Gastrocnemius medialis (tissue), 4 donors: ENCODE measurements around the gene KCNIP3.

Experiments used
- POLR2A ChIP-seq, 2 donors: fragments of 450-650 bp; IDR thresholded peaks; one replicate each; pipeline ENCODE4 v1.6.1; 2017; ENCODE audit warnings: antibody characterized with exemption in 2 of 2, mild to moderate bottlenecking in 2 of 2, moderate library complexity in 2 of 2
- TF ChIP-seq, protein P1 (sequence below), 5 experiments: fragments of 450-650 bp in 3 of 5; fragments of 200-600 bp in 2 of 5; sonication (generic) in 2 of 5; IDR thresholded peaks in 4 of 5; conservative IDR thresholded peaks in 1 of 5; 1 replicate in 4 of 5; 2 replicates in 1 of 5; pipeline ENCODE4 v1.5.1; 2016 to 2019; ENCODE audit warnings: antibody characterized with exemption in 5 of 5, mild to moderate bottlenecking in 3 of 5, moderate library complexity in 3 of 5

DNA sequence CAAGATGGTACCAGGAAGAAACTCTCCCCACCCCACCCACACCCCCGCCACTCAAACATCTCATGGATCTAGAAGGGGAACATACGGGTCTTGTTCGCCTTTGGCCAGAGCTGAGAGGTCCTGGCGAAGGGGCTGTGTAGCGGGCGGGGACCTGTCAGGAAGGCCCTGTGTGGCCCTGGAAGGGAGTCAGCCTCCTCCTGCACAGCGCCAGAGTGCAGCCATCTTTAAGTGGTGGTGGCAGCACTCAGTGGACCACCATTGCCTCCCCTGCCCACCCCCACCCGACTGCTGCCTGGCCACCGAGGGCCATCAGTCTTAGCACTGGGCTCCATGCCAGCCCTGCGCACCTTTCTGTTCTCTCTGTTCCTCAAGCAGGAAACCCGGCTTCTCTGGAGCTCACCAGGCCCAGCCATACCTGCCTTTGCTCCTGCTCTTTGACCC, 93.8 kb downstream of the KCNIP3 start:
- TF ChIP-seq, protein P1, sequence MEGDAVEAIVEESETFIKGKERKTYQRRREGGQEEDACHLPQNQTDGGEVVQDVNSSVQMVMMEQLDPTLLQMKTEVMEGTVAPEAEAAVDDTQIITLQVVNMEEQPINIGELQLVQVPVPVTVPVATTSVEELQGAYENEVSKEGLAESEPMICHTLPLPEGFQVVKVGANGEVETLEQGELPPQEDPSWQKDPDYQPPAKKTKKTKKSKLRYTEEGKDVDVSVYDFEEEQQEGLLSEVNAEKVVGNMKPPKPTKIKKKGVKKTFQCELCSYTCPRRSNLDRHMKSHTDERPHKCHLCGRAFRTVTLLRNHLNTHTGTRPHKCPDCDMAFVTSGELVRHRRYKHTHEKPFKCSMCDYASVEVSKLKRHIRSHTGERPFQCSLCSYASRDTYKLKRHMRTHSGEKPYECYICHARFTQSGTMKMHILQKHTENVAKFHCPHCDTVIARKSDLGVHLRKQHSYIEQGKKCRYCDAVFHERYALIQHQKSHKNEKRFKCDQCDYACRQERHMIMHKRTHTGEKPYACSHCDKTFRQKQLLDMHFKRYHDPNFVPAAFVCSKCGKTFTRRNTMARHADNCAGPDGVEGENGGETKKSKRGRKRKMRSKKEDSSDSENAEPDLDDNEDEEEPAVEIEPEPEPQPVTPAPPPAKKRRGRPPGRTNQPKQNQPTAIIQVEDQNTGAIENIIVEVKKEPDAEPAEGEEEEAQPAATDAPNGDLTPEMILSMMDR (IDR thresholded peaks at IDR 0.05 in 4 of 5, conservative IDR thresholded peaks at IDR 0.05 in 1 of 5), result no peak
- TF ChIP-seq POLR2A (IDR thresholded peaks at IDR 0.05), result no peak
